ENCODE results near the gene SLC23A1. TPM values are rescaled to one million over a fixed set of nuclear protein-coding genes. Genes with fewer than 3 reads are reported as not detected.
A peak's percentile ranks its signal among the peaks of the same experiment; 100 is the strongest.

Gene SLC23A1
- total and polyA plus RNA-seq, 2 experiments from 2014 or later = 3.3 to 13.4 TPM

- Histone ChIP-seq H3K4me2 (peak overlapping the region; percentile 62), H3K4me3 (no peak overlapping the region), H3K9me3 (ENCODE audit: low read depth) (no peaks in the 10 kb centered on the region), H4K20me1 (ENCODE audit: insufficient read depth, poor library complexity, severe bottlenecking) (no peaks in the 10 kb centered on the region), H3K79me2 (no peaks in the 10 kb centered on the region), H3K36me3 (replicated peaks; ENCODE audit: insufficient read depth, low read depth) (no peaks in the 10 kb centered on the region), H2AFZ (no peak overlapping the region), H3K27ac (peak overlapping the region; percentile 65), H3K27me3 (no peaks in the 10 kb centered on the region), H3K9me2 (replicated peaks; ENCODE audit: insufficient read depth) (no peaks in the 10 kb centered on the region), H3K4me1 (ENCODE audit: insufficient read depth) (peaks cover 19% of the 10 kb centered on the region)
- no peak for TF ChIP-seq EZH2 (IDR thresholded peaks at IDR 0.05; ENCODE audit: borderline replicate concordance)
- no peak for TF ChIP-seq EZH2phosphoT487 (IDR thresholded peaks at IDR 0.05; ENCODE audit: low read depth, severe bottlenecking, unreplicated experiment)
- no peak for TF ChIP-seq CTCF (IDR thresholded peaks at IDR 0.05; ENCODE audit: poor library complexity)
- DNase-seq (ENCODE audit: low spot score) = no peak
- 55% methylated on average over 3 of the region's 3 CpGs for WGBS (ENCODE audit: low lambda C conversion rate, missing lambda C conversion rate)
Measured at GRCh38 chr5:139382807-139383206, 290 bp downstream of the SLC23A1 start.

- Histone ChIP-seq H3K36me3 (replicated peaks; ENCODE audit: insufficient read depth, low read depth) (no peaks in the 10 kb centered on the region), H3K9me2 (replicated peaks; ENCODE audit: insufficient read depth) (no peaks in the 10 kb centered on the region), H3K4me3 (no peak overlapping the region), H4K20me1 (ENCODE audit: insufficient read depth, poor library complexity, severe bottlenecking) (no peaks in the 10 kb centered on the region), H2AFZ (no peak overlapping the region), H3K79me2 (no peaks in the 10 kb centered on the region), H3K4me1 (ENCODE audit: insufficient read depth) (peaks cover 19% of the 10 kb centered on the region), H3K27me3 (no peaks in the 10 kb centered on the region), H3K4me2 (peak overlapping the region; percentile 62), H3K27ac (peak overlapping the region; percentile 65), H3K9me3 (ENCODE audit: low read depth) (no peaks in the 10 kb centered on the region)
- WGBS (ENCODE audit: low lambda C conversion rate, missing lambda C conversion rate) = 80% methylated on average over 20 of the region's 28 CpGs
- DNase-seq (ENCODE audit: low spot score) = no peak
- no peak for TF ChIP-seq CTCF (IDR thresholded peaks at IDR 0.05; ENCODE audit: poor library complexity)
- no peak for TF ChIP-seq EZH2phosphoT487 (IDR thresholded peaks at IDR 0.05; ENCODE audit: low read depth, severe bottlenecking, unreplicated experiment)
- TF ChIP-seq EZH2 (IDR thresholded peaks at IDR 0.05; ENCODE audit: borderline replicate concordance) = no peak
Measured at GRCh38 chr5:139381837-139382761, 998 bp downstream of the SLC23A1 start.

- Histone ChIP-seq H3K27me3 (no peaks in the 10 kb centered on the region), H3K9me2 (replicated peaks; ENCODE audit: insufficient read depth) (no peaks in the 10 kb centered on the region), H3K4me1 (ENCODE audit: insufficient read depth) (peaks cover 19% of the 10 kb centered on the region), H3K9me3 (ENCODE audit: low read depth) (no peaks in the 10 kb centered on the region), H4K20me1 (ENCODE audit: insufficient read depth, poor library complexity, severe bottlenecking) (no peaks in the 10 kb centered on the region), H3K4me3 (no peak overlapping the region), H3K36me3 (replicated peaks; ENCODE audit: insufficient read depth, low read depth) (no peaks in the 10 kb centered on the region), H2AFZ (no peak overlapping the region), H3K4me2 (no peak overlapping the region), H3K79me2 (no peaks in the 10 kb centered on the region), H3K27ac (no peak overlapping the region)
- 91% methylated on average over 15 of the region's 15 CpGs for WGBS (ENCODE audit: low lambda C conversion rate, missing lambda C conversion rate)
- TF ChIP-seq CTCF (IDR thresholded peaks at IDR 0.05; ENCODE audit: poor library complexity) (no peak), EZH2 (IDR thresholded peaks at IDR 0.05; ENCODE audit: borderline replicate concordance) (no peak), EZH2phosphoT487 (IDR thresholded peaks at IDR 0.05; ENCODE audit: low read depth, severe bottlenecking, unreplicated experiment) (no peak)
- DNase-seq (ENCODE audit: low spot score) = no peak
Measured at GRCh38 chr5:139379626-139380449, 3.3 kb downstream of the SLC23A1 start.
